Inflammatory macrophage treated with lipopolysaccharide for 4 hours (primary cell): ENCODE data around the gene GALNT13.
"Not testable (repeated sequence)": the region's sequence is repeated elsewhere in the genome, so short reads cannot be mapped to it uniquely, and the experiment has no call there.

ENCODE experiments used
- DNase-seq: peaks from one replicate; pipeline ENCODE4 v3.0.0-alpha.2; 2020

The GALNT13 gene

DNA sequence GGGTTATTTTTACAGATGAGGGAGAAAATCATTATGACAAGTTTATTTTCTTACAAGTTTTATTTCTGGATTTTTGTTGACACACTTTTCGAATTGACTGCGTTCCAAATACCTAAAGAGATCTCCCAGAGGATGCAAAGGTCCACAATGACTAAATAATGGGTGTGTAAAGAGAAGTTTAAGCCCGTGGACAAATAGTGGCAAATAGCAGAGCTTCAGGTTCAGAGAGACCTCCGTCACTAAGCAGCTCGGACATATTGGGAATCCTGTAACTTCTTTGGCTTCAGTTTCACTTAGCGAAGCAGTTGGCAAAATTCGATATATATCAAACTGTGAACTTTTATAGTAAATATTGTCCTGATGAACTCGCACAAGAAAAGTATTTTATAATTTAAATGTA is 556.3 kb downstream of the GALNT13 start:
- DNase-seq, result no peak

DNA sequence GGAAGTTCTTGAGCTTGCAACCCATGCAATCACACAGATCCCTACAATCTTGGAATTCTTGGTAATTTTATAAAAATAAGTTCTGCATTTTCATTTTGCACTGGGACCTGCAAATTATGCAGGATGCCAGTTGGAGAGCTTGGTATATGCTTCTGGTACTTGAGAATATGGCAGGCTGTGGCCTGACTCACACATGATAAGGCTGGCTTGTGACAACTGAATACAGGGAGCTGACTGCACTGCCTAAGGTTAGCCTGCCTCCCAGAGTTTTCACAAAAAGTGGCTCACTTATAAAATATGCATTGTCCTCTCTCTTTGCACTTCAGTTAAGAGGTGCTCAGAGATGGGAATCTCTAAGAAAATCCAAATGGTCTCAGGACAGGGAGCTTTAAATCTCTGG is 561.3 kb downstream of the GALNT13 start:
- no peak for DNase-seq

DNA sequence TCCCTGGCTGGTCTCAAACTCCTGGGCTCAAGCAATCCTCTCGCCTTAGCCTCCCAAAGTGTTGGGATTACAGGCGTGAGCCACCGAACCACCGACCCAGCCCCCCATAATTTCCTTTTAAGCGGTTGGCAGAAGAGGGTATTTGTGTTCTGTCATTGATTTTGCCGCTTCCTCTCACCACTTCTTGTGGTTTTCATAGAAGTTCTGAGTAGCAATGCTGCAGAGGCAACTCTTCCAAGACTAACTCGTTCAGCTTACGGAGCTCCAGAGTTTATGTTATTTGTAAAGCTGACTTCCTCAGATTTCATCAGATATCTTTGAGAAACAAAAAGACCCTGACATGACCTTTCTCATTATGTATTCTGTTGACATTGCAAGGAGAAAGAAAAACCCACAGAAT is 565.4 kb downstream of the GALNT13 start:
- no peak for DNase-seq

DNA sequence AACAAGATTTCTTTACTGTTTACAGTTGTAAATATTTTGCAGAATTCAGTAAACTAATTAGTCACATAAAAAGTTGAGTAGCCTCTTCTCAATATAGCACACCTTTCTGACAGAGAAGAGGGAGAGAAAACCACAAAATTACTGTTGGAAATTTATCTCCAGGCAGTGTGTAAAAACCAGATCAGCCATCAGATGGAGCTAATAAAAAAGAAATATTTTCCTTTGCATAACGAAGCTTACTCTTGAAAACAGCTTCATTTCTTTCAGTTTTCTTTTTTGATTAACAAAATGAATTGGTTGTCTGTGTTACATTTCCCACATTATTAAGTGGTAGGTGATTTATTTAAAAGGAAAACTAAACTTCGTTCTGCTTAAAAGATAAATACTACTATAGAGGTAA is 567.4 kb downstream of the GALNT13 start:
- DNase-seq, result peak; percentile 3

DNA sequence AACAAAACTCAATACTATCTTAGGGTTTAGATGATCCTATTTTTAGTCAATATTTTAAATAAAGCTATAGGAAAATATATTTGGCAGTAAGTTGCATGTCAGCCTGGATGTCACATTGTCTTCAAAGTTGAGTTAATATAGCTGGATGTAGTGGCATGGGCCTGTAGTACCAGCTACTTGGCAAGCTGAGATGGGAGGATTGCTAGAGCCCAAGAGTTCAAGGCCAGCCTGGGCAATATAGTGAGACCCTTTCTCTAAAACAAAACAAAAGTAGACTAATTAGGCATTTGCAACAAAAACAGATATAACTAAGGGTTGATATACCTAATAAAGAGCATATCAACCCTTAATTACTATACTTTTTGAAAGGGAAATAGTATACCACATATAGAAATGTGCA is 572.2 kb downstream of the GALNT13 start:
- DNase-seq, result no peak

DNA sequence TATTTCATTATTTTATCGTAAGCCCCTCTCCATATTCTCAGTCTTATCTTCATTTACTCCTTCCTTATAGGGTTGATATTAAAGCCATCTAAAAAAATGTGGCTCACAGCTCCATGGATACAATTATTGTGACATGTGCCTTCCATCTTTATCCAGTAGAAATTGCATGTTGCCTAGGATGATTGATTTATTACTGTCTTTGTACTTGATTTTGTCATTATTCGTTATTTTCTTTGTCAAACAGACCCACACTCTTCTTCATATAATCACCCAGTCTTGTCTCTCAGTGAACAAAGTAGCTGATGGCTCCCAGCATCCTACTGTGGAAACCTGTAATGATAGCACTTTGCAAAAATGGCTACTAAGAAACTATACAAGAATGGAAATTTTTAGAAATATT is 574.6 kb downstream of the GALNT13 start:
- no peak for DNase-seq

DNA sequence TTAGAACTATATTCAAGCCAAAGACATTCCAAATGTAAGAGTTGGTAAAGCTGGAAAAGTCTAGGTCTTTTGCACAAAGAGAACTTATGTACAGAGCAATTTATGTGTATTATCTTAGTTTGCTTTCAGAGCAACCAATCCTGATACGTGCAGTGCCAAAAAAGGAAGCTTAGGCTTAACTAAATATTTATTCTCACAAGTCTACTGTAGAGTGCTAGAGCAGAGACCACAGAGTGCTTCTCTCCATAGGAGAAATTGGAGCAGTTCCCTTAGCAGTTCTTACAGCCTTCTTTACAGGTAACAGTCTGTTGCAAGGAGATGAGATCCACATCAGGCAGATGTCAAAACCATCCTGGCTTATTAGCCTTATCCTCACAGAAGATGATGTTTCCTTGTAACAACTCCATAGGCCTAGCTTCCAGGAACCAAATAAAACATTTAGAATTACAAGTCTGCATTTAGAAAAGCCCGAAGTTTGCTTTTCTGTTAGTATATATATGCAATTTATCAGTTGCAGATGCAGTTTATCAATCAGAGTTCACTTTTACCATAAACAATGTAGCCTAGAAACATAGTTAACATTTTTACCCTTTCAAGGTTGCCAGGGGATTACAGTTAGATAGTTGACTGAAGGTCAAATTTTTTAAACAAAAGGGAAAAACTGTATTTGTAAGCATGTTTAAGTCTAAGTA is 576.2 kb downstream of the GALNT13 start:
- no peak for DNase-seq

DNA sequence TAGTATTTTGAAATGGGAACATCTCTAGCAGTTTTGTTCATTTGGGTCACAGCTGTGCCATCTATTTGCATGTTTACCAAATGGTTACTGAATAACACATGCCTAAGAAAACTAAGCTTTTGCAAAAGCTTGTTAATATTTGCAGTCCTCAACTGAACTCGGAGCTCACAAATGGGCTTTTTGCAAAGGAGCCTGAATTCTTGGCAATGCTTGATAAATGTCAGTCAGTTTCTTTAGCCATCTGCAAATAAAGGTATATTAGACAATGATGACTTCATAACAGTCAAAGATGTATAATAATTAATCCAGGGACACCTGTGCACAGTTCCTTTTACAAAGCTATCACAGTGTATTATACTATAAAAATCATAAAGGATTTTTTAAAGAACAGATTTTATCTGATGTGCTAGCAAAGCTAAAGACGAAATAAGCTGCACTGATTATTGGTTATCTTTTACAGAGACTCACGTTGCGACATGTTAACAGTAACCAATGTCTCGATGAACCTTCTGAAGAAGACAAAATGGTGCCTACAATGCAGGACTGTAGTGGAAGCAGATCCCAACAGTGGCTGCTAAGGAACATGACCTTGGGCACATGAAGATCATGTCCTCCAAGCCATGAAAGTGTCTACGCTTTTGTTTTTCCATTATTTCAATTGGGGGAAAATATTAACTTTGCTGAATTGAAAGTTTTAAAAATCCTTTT is 578.4 kb downstream of the GALNT13 start:
- no peak for DNase-seq

DNA sequence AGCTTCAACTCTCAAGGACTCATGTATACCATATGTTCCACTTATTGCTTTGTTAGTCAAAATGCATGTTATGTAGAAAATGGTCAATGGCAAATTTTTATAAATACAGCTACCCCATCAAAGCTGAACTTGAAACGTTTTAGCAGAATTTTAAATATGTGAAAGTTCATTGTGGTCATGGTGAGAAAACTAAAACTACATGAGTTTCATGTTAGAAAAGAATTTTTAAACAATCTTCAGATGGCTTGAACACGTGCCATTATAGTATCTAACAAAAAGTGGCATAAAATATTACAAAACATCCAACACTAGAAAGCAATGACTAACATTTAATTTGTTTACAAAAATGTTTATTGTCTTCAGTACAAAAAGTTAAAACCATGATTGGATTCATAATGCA is 580.7 kb downstream of the GALNT13 start:
- DNase-seq, result no peak

DNA sequence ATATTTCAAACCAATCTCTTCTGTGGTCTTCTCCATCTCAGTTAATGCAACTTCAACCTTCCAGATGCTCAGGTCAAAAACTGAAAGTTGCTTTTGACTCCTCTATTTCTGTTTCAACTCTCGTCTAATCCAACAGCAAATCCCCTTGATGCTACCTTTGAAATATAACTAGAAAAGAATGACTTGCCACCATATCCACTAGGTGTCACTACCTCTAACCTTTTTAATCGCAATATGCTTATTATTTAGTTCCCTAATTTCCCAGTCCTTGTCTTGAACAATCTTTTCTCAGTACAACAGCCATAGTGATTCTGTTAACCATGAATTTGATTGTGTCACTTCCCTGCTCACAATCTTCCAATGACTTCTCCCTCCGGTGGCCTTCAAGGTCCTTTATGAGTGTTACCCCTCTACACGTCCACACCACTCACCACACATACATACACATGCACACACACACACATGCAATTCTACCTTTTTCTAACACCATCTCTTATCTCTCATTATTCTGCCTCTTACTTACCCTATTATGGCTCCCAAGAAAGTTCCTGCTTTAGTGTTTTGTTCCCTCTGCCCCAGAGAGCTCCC is 581.3 kb downstream of the GALNT13 start:
- DNase-seq, result peak; percentile 35

DNA sequence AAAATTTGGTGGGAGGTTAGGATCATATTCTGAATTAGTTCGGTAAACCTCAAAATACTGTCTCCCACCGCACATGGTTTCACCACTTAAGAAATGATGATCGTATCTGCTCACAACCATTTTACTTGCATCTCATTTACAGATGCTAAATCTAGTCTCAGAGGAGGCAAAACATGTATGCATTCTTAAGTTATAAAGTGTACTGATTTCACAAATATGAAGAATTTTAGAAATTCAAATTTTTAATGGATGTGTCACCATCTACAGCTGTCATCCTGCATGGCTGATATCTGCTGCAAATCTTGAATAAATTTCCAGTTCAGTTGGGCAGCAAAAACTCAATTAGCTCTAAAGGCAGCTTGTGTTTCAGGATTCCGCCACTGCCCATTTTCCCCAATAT is 583.4 kb downstream of the GALNT13 start:
- DNase-seq, result no peak

DNA sequence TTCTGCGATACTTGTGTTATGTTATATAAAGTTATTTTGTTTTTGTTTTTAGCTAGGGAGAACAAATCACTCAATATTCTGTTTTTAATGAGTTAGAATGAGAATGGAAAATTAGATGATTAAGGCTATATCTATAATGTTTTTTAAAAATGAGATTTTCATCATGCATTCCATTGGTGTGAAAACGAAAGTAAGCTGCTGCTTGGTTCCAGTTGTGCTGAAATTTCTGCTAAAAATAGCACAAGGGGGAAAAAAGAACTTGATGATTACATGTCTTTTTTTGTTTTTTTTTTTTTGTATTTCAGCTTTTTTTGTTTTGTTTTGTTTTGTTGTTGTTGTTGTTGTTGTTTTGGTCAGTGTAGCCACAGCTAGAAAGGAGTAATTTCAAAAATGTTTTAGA is 584.1 kb downstream of the GALNT13 start:
- DNase-seq, result peak; percentile 56

DNA sequence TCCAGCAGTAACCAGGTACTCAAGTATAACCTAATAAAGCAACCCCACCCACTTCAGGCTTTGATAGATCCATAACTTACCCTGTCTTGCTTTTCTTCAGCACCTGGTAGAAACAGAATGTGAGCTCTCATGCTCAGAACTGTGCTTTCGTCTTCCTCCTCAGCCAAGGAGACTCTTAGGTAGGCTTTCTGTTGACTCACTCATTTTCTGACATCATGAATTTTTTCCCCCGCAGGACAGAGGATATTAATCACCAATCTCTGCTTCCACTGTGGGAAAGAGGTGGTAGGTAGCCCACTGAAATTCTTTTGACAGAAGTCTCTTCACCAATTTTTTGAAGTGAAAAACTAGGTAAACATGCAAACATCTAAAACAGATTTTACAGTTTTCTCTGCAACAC is 585.6 kb downstream of the GALNT13 start:
- no peak for DNase-seq

DNA sequence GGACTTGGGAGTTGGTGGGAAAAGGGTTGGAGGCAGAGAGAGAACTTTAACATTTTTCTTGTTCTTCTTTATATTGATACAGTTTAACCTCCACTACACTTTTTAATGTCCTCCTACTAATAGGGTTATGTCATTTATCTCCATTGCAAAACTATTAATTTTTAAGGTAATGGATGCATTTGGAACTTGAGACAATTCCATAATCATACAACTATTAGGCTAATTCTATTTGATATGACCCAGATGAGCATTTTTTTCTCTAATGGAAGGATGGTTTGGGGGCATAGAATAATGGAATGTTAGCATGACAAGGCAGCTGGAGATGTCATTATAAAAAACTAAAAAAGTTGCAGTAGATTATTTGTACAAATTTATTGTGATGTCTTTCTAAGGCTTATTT is 587.6 kb downstream of the GALNT13 start:
- DNase-seq, result no peak

DNA sequence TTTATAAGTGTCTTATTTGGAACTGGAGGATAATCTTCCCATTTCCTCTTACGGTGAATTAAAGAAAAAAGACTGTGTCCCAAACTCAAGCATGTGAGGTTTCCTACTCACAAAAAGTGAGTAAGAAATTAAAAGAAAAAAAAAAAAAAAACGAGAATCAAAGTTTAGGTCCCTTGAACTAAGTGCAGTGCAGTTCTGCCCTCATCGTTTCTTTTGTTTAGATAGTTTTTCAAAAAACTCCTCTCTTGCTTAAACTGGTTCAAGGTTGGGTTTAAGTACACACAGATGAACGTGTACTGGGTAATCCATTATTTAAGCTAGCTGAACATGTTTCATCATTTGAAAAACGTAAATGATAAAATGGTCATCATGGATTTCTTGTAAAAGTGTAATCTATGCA is 590.9 kb downstream of the GALNT13 start:
- DNase-seq, result no peak

DNA sequence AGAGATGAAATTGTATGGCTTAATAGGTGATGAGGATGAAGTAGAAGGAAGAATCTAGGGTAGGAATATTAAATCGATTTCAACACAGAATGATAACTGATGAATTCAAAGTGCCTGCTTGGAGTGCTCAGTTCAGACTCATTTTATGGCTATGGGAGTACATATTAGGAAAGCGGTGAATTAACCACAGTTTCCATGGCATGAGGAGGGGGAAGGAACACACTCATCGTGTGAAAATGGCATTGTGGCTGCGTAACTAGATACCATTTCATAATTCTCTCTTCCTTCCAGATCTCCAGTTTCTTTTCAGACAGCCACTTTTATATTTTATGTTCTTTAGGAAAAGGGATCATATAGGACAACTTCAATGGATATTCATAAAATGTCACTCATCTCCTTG is 594.5 kb downstream of the GALNT13 start:
- no peak for DNase-seq

DNA sequence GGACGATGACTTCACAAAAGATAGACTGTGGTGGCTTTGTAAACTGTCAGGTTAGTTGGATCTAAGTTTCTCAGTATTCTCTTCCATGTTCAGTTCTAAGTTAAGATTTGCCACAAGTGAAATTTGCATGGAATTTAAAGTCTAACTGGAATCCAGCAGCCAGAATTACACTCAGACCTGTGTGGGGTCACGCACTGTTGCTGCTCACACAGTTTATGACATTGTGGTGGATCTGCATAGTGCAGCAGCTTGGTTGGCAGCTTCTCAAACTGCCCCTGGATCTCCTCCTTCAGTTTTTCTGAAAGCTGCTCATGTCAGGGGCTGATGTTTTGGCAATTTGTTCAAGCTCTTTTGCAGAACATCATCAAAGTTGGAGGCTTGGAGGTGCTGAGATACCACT is 598.7 kb downstream of the GALNT13 start:
- no peak for DNase-seq

DNA sequence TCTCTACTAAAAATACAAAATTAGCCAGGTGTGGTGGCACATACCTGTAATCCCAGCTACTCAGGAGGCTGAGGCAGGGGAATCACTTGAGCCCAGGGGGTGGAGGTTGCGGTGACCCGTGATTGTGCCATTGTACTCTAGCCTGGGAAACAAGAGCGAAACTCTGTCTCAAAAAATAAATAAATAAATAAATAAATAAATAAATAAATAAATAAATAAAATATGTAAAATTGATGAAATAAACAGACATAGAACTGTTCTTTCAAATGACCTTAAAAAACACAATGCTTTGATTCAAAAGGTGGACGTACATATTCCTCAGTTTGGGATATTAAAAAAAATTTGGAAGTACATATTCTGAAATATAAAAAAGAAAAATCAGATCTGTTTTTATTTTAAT is 599.8 kb downstream of the GALNT13 start:
- not testable (repeated sequence) for DNase-seq

DNA sequence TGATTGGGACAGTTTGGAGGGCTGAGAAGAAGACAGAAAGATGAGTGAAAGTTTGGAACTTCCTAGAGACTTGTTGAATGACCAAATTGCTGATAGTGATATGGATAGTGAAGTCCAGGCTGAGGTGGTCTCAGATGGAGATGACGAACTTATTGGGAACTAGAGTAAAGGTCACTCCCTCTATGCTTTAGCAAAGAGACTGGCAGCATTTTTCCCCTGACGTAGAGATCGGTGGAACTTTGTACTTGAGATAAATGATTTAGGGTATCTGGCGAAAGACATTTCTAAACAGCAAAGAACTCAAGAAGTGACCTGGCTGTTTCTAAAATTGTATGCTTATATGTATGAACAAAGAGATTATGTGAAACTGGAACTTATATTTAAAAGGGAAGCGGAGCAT is 605.6 kb downstream of the GALNT13 start:
- no peak for DNase-seq

DNA sequence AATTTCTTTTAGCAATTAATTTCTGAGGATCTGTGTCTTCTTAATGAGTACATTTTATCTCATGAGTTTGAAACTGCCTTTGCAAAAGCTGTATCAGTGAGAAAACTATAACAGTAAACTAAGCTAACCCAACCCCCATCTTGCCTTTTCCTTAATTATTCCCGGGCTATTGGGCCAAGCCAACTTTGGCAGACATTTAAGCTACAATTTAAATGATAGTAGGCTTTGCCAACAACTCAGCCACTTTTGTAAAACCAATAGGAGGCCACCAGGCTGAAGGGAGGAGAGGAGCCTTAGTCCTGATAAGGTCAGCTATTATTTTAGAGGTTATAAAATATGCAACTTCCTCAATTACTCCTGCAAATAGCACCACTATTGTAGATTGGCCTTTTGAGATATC is 608.8 kb downstream of the GALNT13 start:
- DNase-seq, result no peak

DNA sequence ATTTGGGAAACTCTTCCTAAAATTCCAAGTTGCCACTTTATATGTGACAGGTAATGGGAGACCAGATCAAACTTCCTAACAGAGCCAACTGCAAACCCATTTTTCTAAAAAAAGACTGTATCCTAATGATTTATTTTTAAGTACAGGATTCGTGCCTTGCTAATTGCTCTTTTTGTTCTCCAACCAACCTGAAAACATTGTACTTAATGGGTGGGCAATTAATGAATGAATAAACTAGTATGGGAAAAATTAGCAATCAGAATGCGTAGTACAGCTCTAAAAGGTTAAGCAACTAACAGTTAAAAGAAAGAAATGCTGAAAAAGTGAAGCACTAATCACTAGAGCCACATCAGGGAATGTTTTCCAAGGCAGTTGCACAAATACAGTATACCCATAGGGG is 609.6 kb downstream of the GALNT13 start:
- DNase-seq, result no peak

DNA sequence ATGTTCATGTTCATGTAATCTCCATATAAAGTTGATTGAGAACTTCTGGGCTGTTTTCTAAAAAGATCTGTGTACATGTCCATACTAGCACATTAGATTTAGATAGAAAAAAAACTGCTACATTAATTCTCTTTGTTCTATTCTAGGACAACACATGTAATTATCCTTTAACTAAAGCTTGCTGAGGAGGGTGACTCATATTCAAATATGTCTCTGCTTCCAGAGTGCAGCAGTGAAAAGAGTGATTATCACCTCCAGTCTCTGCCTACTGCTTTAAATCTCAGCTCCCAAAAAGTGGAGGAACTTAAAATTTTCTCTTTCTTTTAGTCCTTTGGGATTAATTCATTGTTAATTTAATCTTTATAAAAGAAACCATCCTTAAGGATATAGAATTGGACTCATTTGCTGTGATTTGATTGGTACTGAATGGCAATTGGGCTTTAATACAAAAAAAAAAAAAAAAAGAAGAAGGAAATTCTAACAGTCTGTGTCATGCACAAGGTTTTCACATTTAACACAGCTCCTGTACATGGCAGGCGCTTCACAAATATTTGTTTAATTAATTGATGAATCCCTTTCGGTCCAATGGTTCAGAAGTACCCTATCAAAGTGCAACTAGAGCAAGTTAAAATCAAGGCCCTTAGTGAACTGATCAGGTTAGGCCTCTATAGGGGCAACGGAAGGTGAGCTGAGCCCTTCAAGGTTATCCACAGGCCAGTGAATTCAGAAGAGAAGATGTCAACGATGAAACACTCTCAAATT is 612.8 kb downstream of the GALNT13 start:
- no peak for DNase-seq

DNA sequence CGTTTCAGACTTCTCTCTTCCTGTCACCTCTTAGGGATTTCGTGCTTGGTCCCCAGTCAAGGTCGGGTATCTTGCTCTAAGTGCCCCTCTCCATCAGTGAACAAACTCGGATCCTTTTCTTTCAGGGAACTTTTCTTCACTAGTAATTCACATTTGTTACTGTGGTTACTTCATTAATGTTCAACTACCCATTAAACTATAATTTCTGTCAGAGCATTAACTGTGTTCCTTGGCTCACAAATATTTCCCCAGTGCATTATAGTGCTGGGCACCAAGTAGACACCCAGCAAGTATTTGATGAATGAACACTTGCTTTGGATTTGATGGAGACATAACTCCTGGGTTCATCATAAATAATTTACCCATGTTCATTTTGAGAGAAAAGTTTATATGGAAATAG is 617.1 kb downstream of the GALNT13 start:
- DNase-seq, result no peak
